ENCODE measurements around the gene CKAP4. TPM values are rescaled to one million over a fixed set of nuclear protein-coding genes. Genes with fewer than 3 reads are reported as not detected.

The CKAP4 gene
- total and polyA plus RNA-seq, 2 of the 13 experiments (the other 11 are each of a cell fraction or from before 2014, with no cell fraction given) = 39.2 to 70.2 TPM

DNA sequence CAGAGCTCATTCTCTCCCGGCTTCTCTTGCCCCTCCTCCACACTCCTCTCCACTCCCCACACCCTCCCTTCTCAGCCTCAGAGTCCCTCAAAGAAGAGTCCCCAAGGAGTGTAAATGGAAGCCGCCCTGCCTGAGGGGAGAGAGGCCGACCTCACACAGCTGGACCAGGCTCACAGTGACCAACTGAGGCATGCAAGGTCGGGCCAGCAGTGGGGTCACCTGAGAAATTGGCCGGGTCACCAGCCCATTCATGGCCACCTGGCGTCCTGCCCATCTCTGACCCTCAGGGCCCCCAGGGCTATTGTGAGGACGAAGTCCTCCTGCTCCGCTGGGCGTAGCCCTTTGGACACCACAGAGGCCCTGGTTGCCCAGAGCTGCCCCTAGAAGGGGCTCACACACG, 59.6 kb downstream of the CKAP4 start:
- H4K20me1 ChIP-seq (ENCODE audit: insufficient read depth, low read length) = no peaks in the 10 kb centered on the region
- no peaks in the 10 kb centered on the region for H3K79me2 ChIP-seq (ENCODE audit: insufficient read depth, low read length)
- H3K4me3 ChIP-seq (replicated peaks in 1 of 3; ENCODE audit: insufficient read depth in 1 of 3, low read depth in 2 of 3, low read length in 3 of 3) = peak overlapping the region in 1 of 3 experiments; percentile 51; a peak in 1 of 6 replicates
- H3K4me2 ChIP-seq (ENCODE audit: low read depth, low read length) = peak overlapping the region; percentile 58
- no peak for FAIRE-seq
- H3K27ac ChIP-seq (ENCODE audit: extremely low read length, insufficient read depth, low read length) = no peak overlapping the region
- H3K9me3 ChIP-seq (ENCODE audit: low read length) = no peaks in the 10 kb centered on the region
- H3K9ac ChIP-seq (ENCODE audit: insufficient read depth, low read depth, low read length) = no peak overlapping the region
- no peaks in the 10 kb centered on the region for H3K36me3 ChIP-seq (replicated peaks in 1 of 2; ENCODE audit: control insufficient read depth in 1 of 2, insufficient read depth in 2 of 2, low read length in 2 of 2)
- H2AFZ ChIP-seq (ENCODE audit: low read length) = no peak overlapping the region
- DNase-seq (ENCODE audit: low spot score) = no peak
- intact Hi-C loops (cut with micrococcal nuclease; ENCODE audit: unreplicated experiment) = no loop called here
- in situ Hi-C loops (cut with HindIII; ENCODE audit: extremely low pct_ligation_motif_present, low pct_unique_long_range_greater_than_20kb) = no loop called here
- H3K27me3 ChIP-seq (ENCODE audit: control insufficient read depth in 1 of 2, insufficient read depth in 2 of 2, low read length in 2 of 2) = no peaks in the 10 kb centered on the region
- ChIA-PET CTCF (ENCODE audit: low intra/inter-chr PET ratio, low total read pairs) (no interaction called here), POLR2A (interaction anchor here (1.3 kb wide), 1 partner anchor 169 kb away, joined by 3 read pairs; the partner anchor contains the start of gene POLR3B)
- no TSS peak for BruUV-seq (replicated peaks)
- H3K4me1 ChIP-seq (ENCODE audit: insufficient read depth, low read length) = peaks cover 27% of the 10 kb centered on the region
- peak; percentile 84 for ATAC-seq
- 3% methylated on average over 6 of the region's 10 CpGs for WGBS (ENCODE audit: low lambda C conversion rate)
- TF ChIP-seq NCOA1 (CRISPR knock-in tag; IDR thresholded peaks at IDR 0.05) (no peak), GATAD1 (CRISPR knock-in tag; IDR thresholded peaks at IDR 0.05) (no peak), ZNF761 (CRISPR knock-in tag; conservative IDR thresholded peaks at IDR 0.05) (no peak), GZF1 (CRISPR knock-in tag; IDR thresholded peaks at IDR 0.05) (no peak), RXRA (CRISPR knock-in tag; IDR thresholded peaks at IDR 0.05) (peak; percentile 36; the same call in 1 of the 2 replicates), ZNF552 (CRISPR knock-in tag; IDR thresholded peaks at IDR 0.05; ENCODE audit: borderline replicate concordance) (no peak), BRD4 (CRISPR knock-in tag; IDR thresholded peaks at IDR 0.05) (no peak), TGIF2 (CRISPR knock-in tag; IDR thresholded peaks at IDR 0.05) (no peak), KLF9 (CRISPR knock-in tag; IDR thresholded peaks at IDR 0.05; ENCODE audit: low read depth) (no peak), MTA3 (CRISPR knock-in tag; IDR thresholded peaks at IDR 0.05) (no peak), PTBP1 (IDR thresholded peaks at IDR 0.05; ENCODE audit: low read depth, low read length, poor library complexity, severe bottlenecking) (no peak), RCOR2 (CRISPR knock-in tag; IDR thresholded peaks at IDR 0.05) (no peak), ZNF562 (CRISPR knock-in tag; IDR thresholded peaks at IDR 0.05; ENCODE audit: borderline replicate concordance) (no peak), ZFP36L2 (CRISPR knock-in tag; IDR thresholded peaks at IDR 0.05) (no peak), POGZ (CRISPR knock-in tag; IDR thresholded peaks at IDR 0.05) (no peak), IRF2 (CRISPR knock-in tag; IDR thresholded peaks at IDR 0.05) (no peak)
- TF ChIP-seq, protein P1, sequence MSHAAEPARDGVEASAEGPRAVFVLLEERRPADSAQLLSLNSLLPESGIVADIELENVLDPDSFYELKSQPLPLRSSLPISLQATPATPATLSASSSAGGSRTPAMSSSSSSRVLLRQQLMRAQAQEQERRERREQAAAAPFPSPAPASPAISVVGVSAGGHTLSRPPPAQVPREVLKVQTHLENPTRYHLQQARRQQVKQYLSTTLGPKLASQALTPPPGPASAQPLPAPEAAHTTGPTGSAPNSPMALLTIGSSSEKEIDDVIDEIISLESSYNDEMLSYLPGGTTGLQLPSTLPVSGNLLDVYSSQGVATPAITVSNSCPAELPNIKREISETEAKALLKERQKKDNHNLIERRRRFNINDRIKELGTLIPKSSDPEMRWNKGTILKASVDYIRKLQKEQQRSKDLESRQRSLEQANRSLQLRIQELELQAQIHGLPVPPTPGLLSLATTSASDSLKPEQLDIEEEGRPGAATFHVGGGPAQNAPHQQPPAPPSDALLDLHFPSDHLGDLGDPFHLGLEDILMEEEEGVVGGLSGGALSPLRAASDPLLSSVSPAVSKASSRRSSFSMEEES (CRISPR knock-in tag; IDR thresholded peaks at IDR 0.05) = no peak
- TF ChIP-seq, protein P2, sequence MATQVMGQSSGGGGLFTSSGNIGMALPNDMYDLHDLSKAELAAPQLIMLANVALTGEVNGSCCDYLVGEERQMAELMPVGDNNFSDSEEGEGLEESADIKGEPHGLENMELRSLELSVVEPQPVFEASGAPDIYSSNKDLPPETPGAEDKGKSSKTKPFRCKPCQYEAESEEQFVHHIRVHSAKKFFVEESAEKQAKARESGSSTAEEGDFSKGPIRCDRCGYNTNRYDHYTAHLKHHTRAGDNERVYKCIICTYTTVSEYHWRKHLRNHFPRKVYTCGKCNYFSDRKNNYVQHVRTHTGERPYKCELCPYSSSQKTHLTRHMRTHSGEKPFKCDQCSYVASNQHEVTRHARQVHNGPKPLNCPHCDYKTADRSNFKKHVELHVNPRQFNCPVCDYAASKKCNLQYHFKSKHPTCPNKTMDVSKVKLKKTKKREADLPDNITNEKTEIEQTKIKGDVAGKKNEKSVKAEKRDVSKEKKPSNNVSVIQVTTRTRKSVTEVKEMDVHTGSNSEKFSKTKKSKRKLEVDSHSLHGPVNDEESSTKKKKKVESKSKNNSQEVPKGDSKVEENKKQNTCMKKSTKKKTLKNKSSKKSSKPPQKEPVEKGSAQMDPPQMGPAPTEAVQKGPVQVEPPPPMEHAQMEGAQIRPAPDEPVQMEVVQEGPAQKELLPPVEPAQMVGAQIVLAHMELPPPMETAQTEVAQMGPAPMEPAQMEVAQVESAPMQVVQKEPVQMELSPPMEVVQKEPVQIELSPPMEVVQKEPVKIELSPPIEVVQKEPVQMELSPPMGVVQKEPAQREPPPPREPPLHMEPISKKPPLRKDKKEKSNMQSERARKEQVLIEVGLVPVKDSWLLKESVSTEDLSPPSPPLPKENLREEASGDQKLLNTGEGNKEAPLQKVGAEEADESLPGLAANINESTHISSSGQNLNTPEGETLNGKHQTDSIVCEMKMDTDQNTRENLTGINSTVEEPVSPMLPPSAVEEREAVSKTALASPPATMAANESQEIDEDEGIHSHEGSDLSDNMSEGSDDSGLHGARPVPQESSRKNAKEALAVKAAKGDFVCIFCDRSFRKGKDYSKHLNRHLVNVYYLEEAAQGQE (IDR thresholded peaks at IDR 0.05; ENCODE audit: borderline replicate concordance in 1 of 2, low read depth in 1 of 2, low read length in 2 of 2) = no peak
- TF ChIP-seq, protein P3, sequence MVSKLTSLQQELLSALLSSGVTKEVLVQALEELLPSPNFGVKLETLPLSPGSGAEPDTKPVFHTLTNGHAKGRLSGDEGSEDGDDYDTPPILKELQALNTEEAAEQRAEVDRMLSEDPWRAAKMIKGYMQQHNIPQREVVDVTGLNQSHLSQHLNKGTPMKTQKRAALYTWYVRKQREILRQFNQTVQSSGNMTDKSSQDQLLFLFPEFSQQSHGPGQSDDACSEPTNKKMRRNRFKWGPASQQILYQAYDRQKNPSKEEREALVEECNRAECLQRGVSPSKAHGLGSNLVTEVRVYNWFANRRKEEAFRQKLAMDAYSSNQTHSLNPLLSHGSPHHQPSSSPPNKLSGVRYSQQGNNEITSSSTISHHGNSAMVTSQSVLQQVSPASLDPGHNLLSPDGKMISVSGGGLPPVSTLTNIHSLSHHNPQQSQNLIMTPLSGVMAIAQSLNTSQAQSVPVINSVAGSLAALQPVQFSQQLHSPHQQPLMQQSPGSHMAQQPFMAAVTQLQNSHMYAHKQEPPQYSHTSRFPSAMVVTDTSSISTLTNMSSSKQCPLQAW (CRISPR knock-in tag; IDR thresholded peaks at IDR 0.05) = no peak
- TF ChIP-seq, protein P4, sequence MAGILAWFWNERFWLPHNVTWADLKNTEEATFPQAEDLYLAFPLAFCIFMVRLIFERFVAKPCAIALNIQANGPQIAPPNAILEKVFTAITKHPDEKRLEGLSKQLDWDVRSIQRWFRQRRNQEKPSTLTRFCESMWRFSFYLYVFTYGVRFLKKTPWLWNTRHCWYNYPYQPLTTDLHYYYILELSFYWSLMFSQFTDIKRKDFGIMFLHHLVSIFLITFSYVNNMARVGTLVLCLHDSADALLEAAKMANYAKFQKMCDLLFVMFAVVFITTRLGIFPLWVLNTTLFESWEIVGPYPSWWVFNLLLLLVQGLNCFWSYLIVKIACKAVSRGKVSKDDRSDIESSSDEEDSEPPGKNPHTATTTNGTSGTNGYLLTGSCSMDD (CRISPR knock-in tag; IDR thresholded peaks at IDR 0.05) = no peak

All from HepG2 (cell line).